C4-2B (cell line): Measurements from ENCODE around the gene CLEC16A.

ENCODE experiments used
- ZFX ChIP-seq: fragments of 450-650 bp; IDR thresholded peaks from 2 replicates; pipeline ENCODE4 v1.6.1; 2017
- TF ChIP-seq, protein P1 (sequence below): fragments of 450-650 bp; conservative IDR thresholded peaks from 2 replicates; pipeline ENCODE4 v1.5.1; 2017; ENCODE audit warnings: mild to moderate bottlenecking

DNA sequence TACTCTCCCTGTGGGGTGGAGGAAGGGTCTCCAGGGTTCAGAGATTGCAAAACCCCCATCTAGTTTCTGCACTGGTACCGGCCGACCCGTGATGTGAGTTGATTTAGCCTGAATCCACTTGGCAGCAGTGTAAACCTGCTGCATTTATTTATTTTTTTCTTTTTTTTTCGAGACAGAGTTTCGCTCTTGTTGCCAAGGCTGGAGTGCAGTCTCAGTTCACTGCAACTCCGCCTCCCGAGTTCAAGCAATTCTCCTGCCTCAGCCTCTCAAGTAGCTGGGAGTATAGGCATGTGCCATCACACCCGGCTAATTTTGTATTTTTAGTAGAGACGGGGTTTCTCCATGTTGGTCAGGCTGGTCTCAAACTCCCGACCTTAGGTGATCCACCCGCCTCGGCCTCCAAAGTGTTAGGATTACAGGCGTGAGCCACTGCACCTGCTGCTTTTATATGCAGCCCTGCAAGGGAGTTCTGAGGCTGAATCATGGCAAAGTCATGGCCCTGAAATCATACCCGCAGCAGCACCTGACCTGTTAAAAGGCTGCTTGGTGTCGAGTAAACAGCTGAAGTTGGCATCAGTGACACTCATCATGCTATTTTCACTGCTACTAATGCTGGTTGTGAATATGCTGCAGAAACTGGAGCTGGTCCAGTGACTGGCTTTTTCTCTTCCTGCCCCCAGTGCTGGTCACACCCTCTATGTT, 23.5 kb upstream of the CLEC16A start:
- TF ChIP-seq, protein P1, sequence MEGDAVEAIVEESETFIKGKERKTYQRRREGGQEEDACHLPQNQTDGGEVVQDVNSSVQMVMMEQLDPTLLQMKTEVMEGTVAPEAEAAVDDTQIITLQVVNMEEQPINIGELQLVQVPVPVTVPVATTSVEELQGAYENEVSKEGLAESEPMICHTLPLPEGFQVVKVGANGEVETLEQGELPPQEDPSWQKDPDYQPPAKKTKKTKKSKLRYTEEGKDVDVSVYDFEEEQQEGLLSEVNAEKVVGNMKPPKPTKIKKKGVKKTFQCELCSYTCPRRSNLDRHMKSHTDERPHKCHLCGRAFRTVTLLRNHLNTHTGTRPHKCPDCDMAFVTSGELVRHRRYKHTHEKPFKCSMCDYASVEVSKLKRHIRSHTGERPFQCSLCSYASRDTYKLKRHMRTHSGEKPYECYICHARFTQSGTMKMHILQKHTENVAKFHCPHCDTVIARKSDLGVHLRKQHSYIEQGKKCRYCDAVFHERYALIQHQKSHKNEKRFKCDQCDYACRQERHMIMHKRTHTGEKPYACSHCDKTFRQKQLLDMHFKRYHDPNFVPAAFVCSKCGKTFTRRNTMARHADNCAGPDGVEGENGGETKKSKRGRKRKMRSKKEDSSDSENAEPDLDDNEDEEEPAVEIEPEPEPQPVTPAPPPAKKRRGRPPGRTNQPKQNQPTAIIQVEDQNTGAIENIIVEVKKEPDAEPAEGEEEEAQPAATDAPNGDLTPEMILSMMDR, result no peak
- no peak for TF ChIP-seq ZFX
